GM19099 (cell line): Measurements from ENCODE around the gene CISD3.

Experiments used
- POLR2A ChIP-seq: IDR thresholded peaks from 3 replicates; pipeline ENCODE4 v1.6.1; 2011; ENCODE audit warnings: low read depth; ENCODE audit not compliant: insufficient read length; ENCODE audit errors: extremely low read depth

CISD3 gene

GRCh38 chr17:38752308-38753070 lies 22.3 kb downstream of the CISD3 start, which contains the start of gene PSMB3:
Gene PSMB3, plus strand, starts transcription at chr17:38752741. Its CDS starts 86 bp downstream, at chr17:38752827.
- TF ChIP-seq POLR2A = peak; percentile 75

GRCh38 chr17:38753071-38753506 lies 22.9 kb downstream of the CISD3 start:
- no peak for TF ChIP-seq POLR2A

GRCh38 chr17:38761612-38762011 lies 31.5 kb downstream of the CISD3 start:
- TF ChIP-seq POLR2A = no peak

- no peak for TF ChIP-seq POLR2A
Observed at GRCh38 chr17:38762231-38762630, 32.1 kb downstream of the CISD3 start.

- no peak for TF ChIP-seq POLR2A
Observed at GRCh38 chr17:38766341-38766740, 36.2 kb downstream of the CISD3 start.

GRCh38 chr17:38768417-38768816 lies 38.3 kb downstream of the CISD3 start:
- TF ChIP-seq POLR2A = no peak

- TF ChIP-seq POLR2A = no peak
Observed at GRCh38 chr17:38773258-38773657, 43.1 kb downstream of the CISD3 start.

GRCh38 chr17:38777641-38778250 lies 47.6 kb downstream of the CISD3 start:
- TF ChIP-seq POLR2A = no peak

- no peak for TF ChIP-seq POLR2A
Observed at GRCh38 chr17:38779965-38780752, 50.0 kb downstream of the CISD3 start.

GRCh38 chr17:38783227-38783626 lies 53.1 kb downstream of the CISD3 start:
- no peak for TF ChIP-seq POLR2A
